Lower lobe of right lung (tissue), 2 donors: ENCODE data around the gene SERPINB12. TPM values are rescaled to one million over a fixed set of nuclear protein-coding genes. Genes with fewer than 3 reads are reported as not detected.

Experiments used
- ATAC-seq, 2 donors: fragments of 200-7000 bp; cut with Tn5 transposase; one replicate each; pipeline ENCODE4 v1.9.1; 2020 to 2022; ENCODE audit warnings: mild to moderate bottlenecking in 2 of 2, moderate library complexity in 2 of 2
- DNase-seq: peaks from one replicate; pipeline ENCODE4 v3.0.0-alpha.2; 2020
- H3K27ac ChIP-seq: fragments of 200-600 bp; one replicate; pipeline ENCODE4 v1.8.0; 2022
- H3K27me3 ChIP-seq: fragments of 200-600 bp; one replicate; pipeline ENCODE4 v1.8.0; 2022; ENCODE audit warnings: low read depth
- H3K36me3 ChIP-seq: fragments of 200-600 bp; one replicate; pipeline ENCODE4 v1.8.0; 2022; ENCODE audit warnings: mild to moderate bottlenecking
- H3K4me1 ChIP-seq: fragments of 200-600 bp; one replicate; pipeline ENCODE4 v1.8.0; 2022
- H3K4me3 ChIP-seq: fragments of 200-600 bp; one replicate; pipeline ENCODE4 v1.8.0; 2022; ENCODE audit warnings: mild to moderate bottlenecking
- H3K9me3 ChIP-seq: fragments of 200-600 bp; one replicate; pipeline ENCODE4 v1.8.0; 2022
- intact Hi-C: fragments of 100-400 bp; cut with DNase I; formaldehyde crosslinking; loops from one replicate; pipeline ENCODE4 v1.11.0; 2022
- long read RNA-seq: library from polyadenylated mRNA; unstranded; transcript quantifications from one replicate; pipeline ENCODE4 v2.0.0, GENCODE V29; 2021
- total RNA-seq: library from RNA; stranded (reverse); fragmentation: NEBNext Ultra II Directional; extraction: Animal tissue kit (Norgen Biotek cat#: 25700); gene quantifications from one replicate; pipeline ENCODE4 v1.2.1, GENCODE V29; 2021
- TF ChIP-seq, protein P1 (sequence below): fragments of 200-600 bp; IDR thresholded peaks from one replicate; pipeline ENCODE4 v1.8.0; 2022; ENCODE audit warnings: antibody characterized with exemption, mild to moderate bottlenecking
- donor health status: DM: no; HTN: yes; CAD: no; lungs with severe emphysema.

Gene SERPINB12, protein sequence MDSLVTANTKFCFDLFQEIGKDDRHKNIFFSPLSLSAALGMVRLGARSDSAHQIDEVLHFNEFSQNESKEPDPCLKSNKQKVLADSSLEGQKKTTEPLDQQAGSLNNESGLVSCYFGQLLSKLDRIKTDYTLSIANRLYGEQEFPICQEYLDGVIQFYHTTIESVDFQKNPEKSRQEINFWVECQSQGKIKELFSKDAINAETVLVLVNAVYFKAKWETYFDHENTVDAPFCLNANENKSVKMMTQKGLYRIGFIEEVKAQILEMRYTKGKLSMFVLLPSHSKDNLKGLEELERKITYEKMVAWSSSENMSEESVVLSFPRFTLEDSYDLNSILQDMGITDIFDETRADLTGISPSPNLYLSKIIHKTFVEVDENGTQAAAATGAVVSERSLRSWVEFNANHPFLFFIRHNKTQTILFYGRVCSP
- total RNA-seq: not detected
- long read RNA-seq: 0 reads

DNA sequence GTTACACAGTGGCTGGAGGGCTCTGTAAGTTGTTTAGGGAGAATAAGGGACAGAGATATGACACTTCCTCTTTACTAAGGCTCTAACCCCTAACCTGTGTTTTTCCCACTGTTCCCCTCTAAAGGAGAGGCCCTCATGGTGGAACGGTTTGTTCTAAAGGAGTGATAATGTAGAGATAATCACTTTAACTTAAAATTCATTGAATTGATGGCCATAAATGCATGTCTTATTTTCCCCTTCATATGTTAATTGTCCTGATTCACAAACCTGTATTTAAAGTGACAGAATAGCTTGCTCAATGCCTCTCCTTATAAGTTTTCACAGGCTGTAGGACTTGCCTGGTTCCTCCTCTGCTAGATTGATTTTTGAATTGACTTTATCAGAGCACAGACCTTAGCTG is at the start of gene SERPINB12:
Gene SERPINB12, plus strand, starts transcription at position 301 of the 400 bp plus-strand sequence. CDS start 13,791 bp downstream, outside the sequence.
- Histone ChIP-seq H3K27me3 (no peaks in the 10 kb centered on the region), H3K9me3 (no peaks in the 10 kb centered on the region), H3K36me3 (no peaks in the 10 kb centered on the region), H3K4me3 (no peak within 1 kb of the TSS), H3K27ac (no peak within 1 kb of the TSS), H3K4me1 (no peaks in the 10 kb centered on the region)
- ATAC-seq (no peak), DNase-seq (no peak)
- TF ChIP-seq, protein P1, sequence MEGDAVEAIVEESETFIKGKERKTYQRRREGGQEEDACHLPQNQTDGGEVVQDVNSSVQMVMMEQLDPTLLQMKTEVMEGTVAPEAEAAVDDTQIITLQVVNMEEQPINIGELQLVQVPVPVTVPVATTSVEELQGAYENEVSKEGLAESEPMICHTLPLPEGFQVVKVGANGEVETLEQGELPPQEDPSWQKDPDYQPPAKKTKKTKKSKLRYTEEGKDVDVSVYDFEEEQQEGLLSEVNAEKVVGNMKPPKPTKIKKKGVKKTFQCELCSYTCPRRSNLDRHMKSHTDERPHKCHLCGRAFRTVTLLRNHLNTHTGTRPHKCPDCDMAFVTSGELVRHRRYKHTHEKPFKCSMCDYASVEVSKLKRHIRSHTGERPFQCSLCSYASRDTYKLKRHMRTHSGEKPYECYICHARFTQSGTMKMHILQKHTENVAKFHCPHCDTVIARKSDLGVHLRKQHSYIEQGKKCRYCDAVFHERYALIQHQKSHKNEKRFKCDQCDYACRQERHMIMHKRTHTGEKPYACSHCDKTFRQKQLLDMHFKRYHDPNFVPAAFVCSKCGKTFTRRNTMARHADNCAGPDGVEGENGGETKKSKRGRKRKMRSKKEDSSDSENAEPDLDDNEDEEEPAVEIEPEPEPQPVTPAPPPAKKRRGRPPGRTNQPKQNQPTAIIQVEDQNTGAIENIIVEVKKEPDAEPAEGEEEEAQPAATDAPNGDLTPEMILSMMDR: no peak
- intact Hi-C loops: no loop called here

DNA sequence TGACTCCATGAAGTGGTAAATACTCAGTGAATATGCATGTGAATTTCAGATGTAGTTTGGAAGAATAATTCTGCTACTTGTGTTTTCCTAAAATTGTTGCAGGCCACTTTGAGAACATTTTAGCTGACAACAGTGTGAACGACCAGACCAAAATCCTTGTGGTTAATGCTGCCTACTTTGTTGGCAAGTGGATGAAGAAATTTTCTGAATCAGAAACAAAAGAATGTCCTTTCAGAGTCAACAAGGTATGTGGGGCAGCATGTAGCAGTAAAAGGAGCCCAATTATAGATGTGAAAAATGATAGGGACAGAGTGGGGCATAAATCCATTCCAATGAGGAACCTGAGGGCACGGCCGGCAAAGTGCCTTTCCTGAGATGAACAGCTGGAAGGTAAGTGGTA is 49.3 kb upstream of the SERPINB12 start:
- H3K36me3 ChIP-seq: no peaks in the 10 kb centered on the region
- TF ChIP-seq, protein P1: no peak
- no peak overlapping the region for H3K27ac ChIP-seq
- H3K9me3 ChIP-seq: no peaks in the 10 kb centered on the region
- no peak overlapping the region for H3K4me3 ChIP-seq
- no peaks in the 10 kb centered on the region for H3K27me3 ChIP-seq
- DNase-seq (no peak), ATAC-seq (no peak)
- no peaks in the 10 kb centered on the region for H3K4me1 ChIP-seq
- intact Hi-C loops: no loop called here

DNA sequence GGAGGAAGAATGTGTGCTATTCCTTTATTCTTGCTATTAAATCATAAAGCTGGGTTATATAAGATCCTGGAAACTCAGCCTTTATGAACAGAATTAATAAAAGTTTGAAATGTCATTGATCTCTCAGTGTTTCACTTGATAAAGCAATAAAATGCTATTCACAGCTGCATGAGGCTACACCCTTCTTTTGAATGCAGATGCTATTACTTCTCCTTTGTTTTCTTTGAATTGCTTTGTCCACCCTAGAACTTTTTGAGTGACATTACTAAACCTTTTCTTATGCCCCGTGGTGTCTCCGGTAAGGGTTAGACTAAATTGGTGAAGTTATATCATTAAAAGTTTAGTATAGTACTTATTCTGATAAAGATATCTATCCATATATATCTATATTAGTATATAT is 46.5 kb upstream of the SERPINB12 start:
- TF ChIP-seq, protein P1: no peak
- ATAC-seq: no peak
- Histone ChIP-seq H3K9me3 (no peaks in the 10 kb centered on the region), H3K36me3 (no peaks in the 10 kb centered on the region), H3K27me3 (no peaks in the 10 kb centered on the region), H3K4me3 (no peak overlapping the region), H3K27ac (no peak overlapping the region), H3K4me1 (no peaks in the 10 kb centered on the region)
- intact Hi-C loops: no loop called here
- no peak for DNase-seq

DNA sequence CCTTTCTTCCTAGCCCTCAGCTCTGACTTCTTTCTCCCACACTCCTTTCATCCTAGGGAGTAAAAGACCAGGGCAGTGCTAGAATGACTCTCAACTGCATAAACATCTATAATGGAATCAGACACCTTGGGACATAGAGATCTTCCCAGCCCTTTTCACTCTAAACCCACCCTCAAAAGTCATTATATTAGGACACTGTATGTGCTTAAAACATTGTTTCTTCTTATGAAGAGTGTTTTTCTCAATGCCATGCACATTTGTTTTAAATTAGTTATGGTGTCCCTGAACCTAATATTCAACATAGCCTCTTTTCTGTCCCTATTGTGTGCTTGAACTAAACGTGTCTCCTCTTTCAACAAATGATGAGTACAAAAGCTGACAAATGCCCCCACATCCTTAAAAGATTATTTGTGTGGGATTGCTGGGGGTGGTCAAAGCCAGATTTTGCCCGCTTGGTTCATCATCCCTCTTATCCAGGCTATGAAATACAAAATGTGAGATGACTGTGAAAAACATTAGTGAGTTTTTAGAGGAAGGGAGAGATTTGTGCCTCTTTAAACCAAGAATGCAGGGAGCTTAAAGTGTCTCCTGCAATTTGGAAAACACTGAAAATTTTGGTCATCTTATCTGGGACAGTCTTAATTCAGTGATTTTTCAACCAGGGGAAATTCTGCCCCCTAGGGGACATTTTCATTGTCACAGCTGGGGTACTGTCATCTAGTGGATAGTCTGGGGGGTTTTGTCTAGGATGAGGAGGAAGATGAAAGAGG is 36.4 kb upstream of the SERPINB12 start:
- TF ChIP-seq, protein P1: peak; percentile 53
- Histone ChIP-seq H3K4me1 (peaks cover 7% of the 10 kb centered on the region), H3K36me3 (no peaks in the 10 kb centered on the region), H3K4me3 (no peak overlapping the region), H3K9me3 (no peaks in the 10 kb centered on the region), H3K27me3 (peaks cover 3% of the 10 kb centered on the region), H3K27ac (no peak overlapping the region)
- ATAC-seq (peak in 1 of 2 donors; percentile 38), DNase-seq (no peak)
- intact Hi-C loops: no loop called here

DNA sequence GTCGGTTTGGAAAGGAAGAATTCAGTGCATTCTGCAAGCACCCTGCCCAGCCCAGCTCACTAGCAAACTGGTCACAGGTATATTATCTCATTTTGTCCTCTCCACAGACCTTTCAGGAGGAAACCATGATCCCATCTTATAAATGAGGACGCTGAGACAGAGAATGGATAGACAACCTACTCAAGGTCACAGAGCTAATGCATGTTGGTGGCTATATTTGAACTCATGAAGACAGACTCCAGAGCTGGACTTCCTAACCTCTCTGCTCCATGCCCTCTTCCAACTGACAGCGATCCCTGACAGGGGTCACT is 35.9 kb upstream of the SERPINB12 start:
- no peak overlapping the region for H3K4me3 ChIP-seq
- intact Hi-C loops: no loop called here
- peaks cover 3% of the 10 kb centered on the region for H3K27me3 ChIP-seq
- peaks cover 7% of the 10 kb centered on the region for H3K4me1 ChIP-seq
- ATAC-seq: no peak
- no peak for DNase-seq
- no peaks in the 10 kb centered on the region for H3K36me3 ChIP-seq
- no peaks in the 10 kb centered on the region for H3K9me3 ChIP-seq
- no peak overlapping the region for H3K27ac ChIP-seq
- TF ChIP-seq, protein P1: no peak
